Measurements from ENCODE around the gene SH3GL3.

Gene SH3GL3

GRCh38 chr15:83658430-83659416, 211.6 kb downstream of the SH3GL3 start:
- no peaks in the 10 kb centered on the region for H3K36me3 ChIP-seq (ENCODE audit: control insufficient read depth in 2 of 2, insufficient read depth in 1 of 2, low read length in 2 of 2)
- H3K9me3 ChIP-seq (ENCODE audit: control insufficient read depth, insufficient read depth, low read depth, low read length), result no peaks in the 10 kb centered on the region
- CTCF ChIA-PET, result interaction anchor here (0.6 to 2.7 kb wide), 13 partner anchors 9 to 414 kb away, joined by 3 to 10 read pairs (median 3); no protein-coding TSS in a partner anchor
- POLR2A ChIA-PET, result interaction anchor here (0.6 kb wide), 2 partner anchors 82 to 307 kb away, joined by 3 to 5 read pairs; no protein-coding TSS in a partner anchor
- no peak overlapping the region for H3K4me3 ChIP-seq (ENCODE audit: low read depth, low read length)
- H3K27ac ChIP-seq (ENCODE audit: extremely low read depth, low read depth, low read length), result no peak overlapping the region
- H3K4me1 ChIP-seq (ENCODE audit: control insufficient read depth, insufficient read depth, low read length), result peaks cover 3% of the 10 kb centered on the region; the same call in 1 of the 2 replicates
- TF ChIP-seq ZNF585B (tag by site-specific recombination; IDR thresholded peaks at IDR 0.05) (no peak), ZNF18 (tag by site-specific recombination; IDR thresholded peaks at IDR 0.05) (no peak), PRDM4 (tag by site-specific recombination; IDR thresholded peaks at IDR 0.05) (no peak), RBAK (tag by site-specific recombination; IDR thresholded peaks at IDR 0.05) (no peak), ZNF274 (IDR thresholded peaks at IDR 0.05; ENCODE audit: low read length) (no peak), ZNF274 (tag by site-specific recombination; IDR thresholded peaks at IDR 0.05; ENCODE audit: borderline replicate concordance) (no peak), ZNF280C (tag by site-specific recombination; IDR thresholded peaks at IDR 0.05) (no peak), ZNF211 (tag by site-specific recombination; IDR thresholded peaks at IDR 0.05; ENCODE audit: low read depth) (no peak), ZNF670 (tag by site-specific recombination; IDR thresholded peaks at IDR 0.05; ENCODE audit: low read depth) (no peak), ZNF37A (tag by site-specific recombination; IDR thresholded peaks at IDR 0.05) (no peak)

- Histone ChIP-seq H3K4me3 (ENCODE audit: low read depth, low read length) (no peak overlapping the region), H3K36me3 (ENCODE audit: control insufficient read depth in 2 of 2, insufficient read depth in 1 of 2, low read length in 2 of 2) (no peaks in the 10 kb centered on the region), H3K27ac (ENCODE audit: extremely low read depth, low read depth, low read length) (no peak overlapping the region), H3K4me1 (ENCODE audit: control insufficient read depth, insufficient read depth, low read length) (peaks cover under 1% of the 10 kb centered on the region; the same call in 1 of the 2 replicates), H3K9me3 (ENCODE audit: control insufficient read depth, insufficient read depth, low read depth, low read length) (no peaks in the 10 kb centered on the region)
- no peak for TF ChIP-seq ZNF416 (tag by site-specific recombination; IDR thresholded peaks at IDR 0.05)
- no peak for TF ChIP-seq SETDB1 (IDR thresholded peaks at IDR 0.05; ENCODE audit: insufficient read length, low read length)
- POLR2A ChIA-PET, result no interaction called here
- CTCF ChIA-PET, result interaction anchor here (1.0 to 2.7 kb wide), 3 partner anchors 96 to 315 kb away, joined by 3 to 10 read pairs (median 5); no protein-coding TSS in a partner anchor
These were observed 212.3 kb downstream of the SH3GL3 start for GRCh38 chr15:83659417-83659812.

GRCh38 chr15:83665480-83665879, 218.3 kb downstream of the SH3GL3 start:
- no peak for TF ChIP-seq ZNF248 (tag by site-specific recombination; IDR thresholded peaks at IDR 0.05)
- no peak for TF ChIP-seq PRDM4 (tag by site-specific recombination; IDR thresholded peaks at IDR 0.05)
- TF ChIP-seq GFI1B (tag by site-specific recombination; IDR thresholded peaks at IDR 0.05), result no peak
- TF ChIP-seq BCL11A (tag by site-specific recombination; IDR thresholded peaks at IDR 0.05; ENCODE audit: low read depth), result no peak
- TF ChIP-seq HOXA7 (CRISPR knock-in tag; IDR thresholded peaks at IDR 0.05; ENCODE audit: borderline replicate concordance), result no peak
- no peak for TF ChIP-seq BCL11B (tag by site-specific recombination; IDR thresholded peaks at IDR 0.05; ENCODE audit: low read depth)
- no peak for TF ChIP-seq ZNF157 (tag by site-specific recombination; IDR thresholded peaks at IDR 0.05)
- TF ChIP-seq WT1 (tag by site-specific recombination; IDR thresholded peaks at IDR 0.05), result no peak
- H3K9me3 ChIP-seq (ENCODE audit: control insufficient read depth, insufficient read depth, low read depth, low read length), result no peaks in the 10 kb centered on the region
- no peaks in the 10 kb centered on the region for H3K36me3 ChIP-seq (ENCODE audit: control insufficient read depth in 2 of 2, insufficient read depth in 1 of 2, low read length in 2 of 2)
- H3K4me3 ChIP-seq (ENCODE audit: low read depth, low read length), result no peak overlapping the region
- CTCF ChIA-PET, result interaction anchor here (0.6 kb wide), 1 partner anchor 120 kb away, joined by 3 read pairs; no protein-coding TSS in a partner anchor
- POLR2A ChIA-PET, result no interaction called here
- H3K27ac ChIP-seq (ENCODE audit: extremely low read depth, low read depth, low read length), result no peak overlapping the region
- no peaks in the 10 kb centered on the region for H3K4me1 ChIP-seq (ENCODE audit: control insufficient read depth, insufficient read depth, low read length)
